ENCODE measurements around the gene SLC32A1. TPM values are rescaled to one million over a fixed set of nuclear protein-coding genes. Genes with fewer than 3 reads are reported as not detected.

Gene SLC32A1
- total RNA-seq, 1 experiment from 2014 or later, result not detected

GRCh38 chr20:38704136-38704535 is 20.1 kb upstream of the SLC32A1 start:
- no peak for TF ChIP-seq CTCF (IDR thresholded peaks at IDR 0.05; ENCODE audit: unreplicated experiment)
- CTCF ChIA-PET, result no interaction called here
- Mint-ChIP-seq H3K27me3 (ENCODE audit: unreplicated experiment) (peaks cover 33% of the 10 kb centered on the region), H3K36me3 (ENCODE audit: insufficient read depth, unreplicated experiment) (no peaks in the 10 kb centered on the region), H3K27ac (ENCODE audit: unreplicated experiment) (no peak overlapping the region), H3K9me3 (ENCODE audit: low read depth, unreplicated experiment) (no peaks in the 10 kb centered on the region), H3K4me3 (ENCODE audit: low read depth, unreplicated experiment) (no peak overlapping the region), H3K4me1 (ENCODE audit: low read depth, unreplicated experiment) (no peaks in the 10 kb centered on the region)
- intact Hi-C loops (cut with micrococcal nuclease; ENCODE audit: unreplicated experiment), result no loop called here
- BruUV-seq (replicated peaks), result no TSS peak
- no peak for DNase-seq

- no peaks in the 10 kb centered on the region for H3K9me3 Mint-ChIP-seq (ENCODE audit: low read depth, unreplicated experiment)
- intact Hi-C loops (cut with micrococcal nuclease; ENCODE audit: unreplicated experiment), result no loop called here
Observed at GRCh38 chr20:38706509-38706908, 17.8 kb upstream of the SLC32A1 start.

GRCh38 chr20:38714308-38714707 is 10.0 kb upstream of the SLC32A1 start:
- CTCF ChIA-PET, result no interaction called here
- Mint-ChIP-seq H3K27me3 (ENCODE audit: unreplicated experiment) (peaks cover 90% of the 10 kb centered on the region), H3K27ac (ENCODE audit: unreplicated experiment) (no peak overlapping the region), H3K36me3 (ENCODE audit: insufficient read depth, unreplicated experiment) (no peaks in the 10 kb centered on the region), H3K4me3 (ENCODE audit: low read depth, unreplicated experiment) (no peak overlapping the region), H3K4me1 (ENCODE audit: low read depth, unreplicated experiment) (no peaks in the 10 kb centered on the region), H3K9me3 (ENCODE audit: low read depth, unreplicated experiment) (no peaks in the 10 kb centered on the region)
- intact Hi-C loops (cut with micrococcal nuclease; ENCODE audit: unreplicated experiment), result no loop called here
- DNase-seq, result no peak
- no peak for TF ChIP-seq CTCF (IDR thresholded peaks at IDR 0.05; ENCODE audit: unreplicated experiment)
- no TSS peak for BruUV-seq (replicated peaks)

More at GRCh38 chr20:38706509-38706908, 17.8 kb upstream of the SLC32A1 start:
- no peaks in the 10 kb centered on the region for H3K36me3 Mint-ChIP-seq (ENCODE audit: insufficient read depth, unreplicated experiment)
- no peak overlapping the region for H3K27ac Mint-ChIP-seq (ENCODE audit: unreplicated experiment)
- no peak for TF ChIP-seq CTCF (IDR thresholded peaks at IDR 0.05; ENCODE audit: unreplicated experiment)
- H3K4me3 Mint-ChIP-seq (ENCODE audit: low read depth, unreplicated experiment), result no peak overlapping the region
- no TSS peak for BruUV-seq (replicated peaks)
- peaks cover 52% of the 10 kb centered on the region for H3K27me3 Mint-ChIP-seq (ENCODE audit: unreplicated experiment)
- CTCF ChIA-PET, result no interaction called here
- no peaks in the 10 kb centered on the region for H3K4me1 Mint-ChIP-seq (ENCODE audit: low read depth, unreplicated experiment)
- DNase-seq, result no peak

GRCh38 chr20:38715646-38716045 is 8.6 kb upstream of the SLC32A1 start:
- no peaks in the 10 kb centered on the region for H3K4me1 Mint-ChIP-seq (ENCODE audit: low read depth, unreplicated experiment)
- H3K36me3 Mint-ChIP-seq (ENCODE audit: insufficient read depth, unreplicated experiment), result no peaks in the 10 kb centered on the region
- CTCF ChIA-PET, result interaction anchor here (2.0 kb wide), 1 partner anchor 9 kb away, joined by 5 read pairs; the partner anchor contains the start of gene SLC32A1
- intact Hi-C loops (cut with micrococcal nuclease; ENCODE audit: unreplicated experiment), result no loop called here
- BruUV-seq (replicated peaks), result no TSS peak
- TF ChIP-seq CTCF (IDR thresholded peaks at IDR 0.05; ENCODE audit: unreplicated experiment), result no peak
- H3K27me3 Mint-ChIP-seq (ENCODE audit: unreplicated experiment), result peaks cover 93% of the 10 kb centered on the region
- no peak for DNase-seq
- no peaks in the 10 kb centered on the region for H3K9me3 Mint-ChIP-seq (ENCODE audit: low read depth, unreplicated experiment)
- no peak overlapping the region for H3K4me3 Mint-ChIP-seq (ENCODE audit: low read depth, unreplicated experiment)
- no peak overlapping the region for H3K27ac Mint-ChIP-seq (ENCODE audit: unreplicated experiment)
